GM18909 (cell line): ENCODE results near the gene HOXB6.

Experiments
- ATAC-seq: cut with Tn5 transposase; IDR thresholded peaks from one replicate; pipeline ENCODE4 v1.9.1; 2021; ENCODE audit warnings: mild to moderate bottlenecking; ENCODE audit not compliant: unreplicated experiment, poor library complexity

The HOXB6 gene

DNA sequence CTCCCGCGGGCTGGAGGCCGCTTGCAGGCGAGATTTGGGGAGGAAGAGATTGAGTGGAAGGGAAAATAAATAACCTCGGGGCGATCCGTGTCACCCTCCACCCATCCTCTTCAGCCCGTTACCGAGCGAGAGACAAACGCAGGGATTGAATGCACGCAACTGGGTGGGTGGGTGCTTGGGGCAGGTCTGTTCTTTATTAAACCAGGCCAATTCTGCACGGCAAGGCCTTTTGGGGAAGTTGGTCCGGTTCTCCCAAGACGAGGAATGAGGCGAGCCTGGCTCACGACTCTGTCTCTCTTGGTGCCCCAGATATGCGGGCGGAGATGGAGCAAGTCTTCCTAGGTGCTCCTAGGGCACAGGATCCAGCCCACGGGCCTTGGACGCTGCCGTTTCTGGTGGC, 6.4 kb upstream of the HOXB6 start:
- ATAC-seq: no peak

DNA sequence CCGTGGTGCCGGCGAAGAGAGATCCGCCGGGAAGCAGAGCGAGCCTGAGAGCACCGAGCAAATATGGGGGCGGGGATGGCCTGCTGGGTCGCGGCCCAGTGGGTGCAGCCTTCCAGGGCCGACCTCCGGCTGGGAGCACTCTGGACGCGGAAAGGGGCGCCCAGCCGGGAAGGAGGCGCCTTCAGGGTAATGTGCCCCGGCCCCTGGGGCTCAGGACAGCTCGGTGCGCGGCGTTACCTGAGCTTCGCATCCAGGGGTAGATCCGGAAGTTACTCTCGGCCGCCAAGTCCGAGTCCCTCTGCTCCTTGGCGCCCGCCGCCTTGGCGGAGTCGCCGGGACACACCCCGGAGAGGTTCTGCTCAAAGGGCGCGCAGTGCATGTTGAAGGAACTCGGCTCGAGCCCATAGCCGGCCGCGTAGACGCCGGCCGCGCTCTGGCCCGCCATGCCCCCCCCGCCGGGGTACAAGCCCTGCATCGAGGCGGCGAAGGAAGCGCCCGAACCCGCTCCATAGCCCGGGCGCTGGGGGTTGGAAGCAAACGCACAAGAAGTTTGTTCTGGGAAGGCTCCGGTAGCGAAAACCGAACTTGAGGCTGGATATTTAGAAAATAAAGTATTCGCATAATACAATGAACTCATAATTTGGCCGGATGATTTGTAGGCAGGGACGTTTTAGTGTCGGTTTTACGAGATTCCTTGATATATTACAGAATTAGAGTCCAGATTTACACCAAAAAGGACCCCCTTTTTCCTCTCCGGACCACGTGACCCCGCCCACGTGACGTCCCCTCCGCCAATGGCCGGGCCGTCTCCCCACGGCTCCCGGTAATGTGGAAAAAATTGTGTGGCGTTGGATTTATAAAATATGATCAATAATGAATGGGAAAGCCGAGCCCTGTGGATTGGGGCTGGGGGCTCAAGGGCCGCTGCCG, 5.8 kb upstream of the HOXB6 start, which contains the start of gene HOXB7:
Gene HOXB7, minus strand, starts transcription at position 736 of the 930 bp plus-strand sequence. Its CDS starts 99 bp downstream, at position 637.
- no peak for ATAC-seq

- no peak for ATAC-seq
Observed at GRCh38 chr17:48609759-48610281, 5.0 kb upstream of the HOXB6 start.

DNA sequence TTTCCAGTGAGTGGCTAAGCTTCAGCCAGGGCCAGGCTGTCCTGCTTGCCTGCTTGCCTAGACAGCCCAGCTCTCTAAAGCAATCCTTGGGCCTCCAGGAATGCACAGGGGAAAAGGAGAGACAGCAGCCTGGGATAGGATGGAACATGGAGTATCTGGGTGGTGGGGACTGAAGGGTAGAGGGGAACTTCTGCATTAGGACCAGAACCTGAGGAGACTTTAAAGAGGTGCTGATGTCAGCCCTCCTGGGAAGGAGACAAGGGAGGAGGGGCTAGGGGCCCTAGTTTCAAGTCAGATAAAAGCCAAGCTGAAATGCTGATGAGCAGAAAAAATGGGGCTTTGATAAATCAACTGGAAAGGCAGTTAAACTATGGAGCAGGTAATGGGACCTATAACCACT, 4.2 kb upstream of the HOXB6 start:
- ATAC-seq: no peak

DNA sequence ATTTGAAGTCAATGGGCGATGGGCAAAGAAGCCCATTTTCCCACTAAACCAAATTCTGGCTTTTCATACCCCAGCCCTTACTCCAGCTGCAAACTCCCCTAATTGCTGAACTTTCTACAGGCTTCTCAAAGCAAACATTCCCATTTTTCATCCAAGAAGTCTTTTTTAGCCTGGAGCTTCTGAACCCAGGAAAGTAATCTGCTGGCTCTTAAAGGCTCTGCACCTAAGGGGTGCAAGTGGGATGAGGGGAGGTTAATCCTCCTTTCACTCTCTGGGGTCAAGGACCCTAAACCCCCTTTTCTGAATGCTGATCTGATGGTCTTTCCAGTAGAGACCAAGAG, 3.7 kb upstream of the HOXB6 start:
- ATAC-seq: no peak

DNA sequence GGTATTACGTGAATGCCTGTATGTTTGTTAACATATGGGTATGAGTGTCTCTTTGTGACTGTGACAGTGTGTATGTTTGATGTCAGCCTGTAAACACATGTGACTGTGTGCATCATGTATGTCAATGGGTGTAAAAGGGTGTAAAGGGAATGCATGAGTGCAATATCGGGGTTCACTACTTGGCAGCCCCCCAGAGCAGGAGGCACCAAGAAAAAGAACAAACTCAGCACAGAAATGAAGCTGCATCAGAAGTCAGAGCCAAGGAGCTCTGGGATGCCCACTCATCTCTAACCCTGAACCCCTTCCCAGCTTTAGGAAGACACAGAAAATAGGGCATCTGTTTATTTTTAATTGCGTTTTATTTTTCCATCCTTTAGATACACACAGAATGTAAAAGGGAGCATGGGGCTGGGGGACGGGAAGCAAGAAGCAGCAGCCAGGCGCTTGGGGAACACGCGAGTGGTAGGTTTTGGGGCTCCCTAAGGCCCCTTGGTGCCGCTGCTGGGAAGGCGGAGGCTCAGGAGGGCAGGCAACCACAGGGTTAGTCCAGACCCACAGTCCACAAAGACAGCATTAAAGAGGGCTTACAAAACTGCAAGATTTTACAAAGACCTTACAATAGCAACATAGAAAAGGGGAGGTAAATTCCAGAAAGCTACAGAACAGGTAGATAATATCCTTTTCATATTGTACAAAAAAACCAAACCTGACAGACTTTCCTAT, 2.3 kb upstream of the HOXB6 start:
- ATAC-seq: no peak

GRCh38 chr17:48605991-48606891, 1.5 kb upstream of the HOXB6 start:
- no peak for ATAC-seq

- ATAC-seq: no peak
Observed at GRCh38 chr17:48605409-48605919, 678 bp upstream of the HOXB6 start.

DNA sequence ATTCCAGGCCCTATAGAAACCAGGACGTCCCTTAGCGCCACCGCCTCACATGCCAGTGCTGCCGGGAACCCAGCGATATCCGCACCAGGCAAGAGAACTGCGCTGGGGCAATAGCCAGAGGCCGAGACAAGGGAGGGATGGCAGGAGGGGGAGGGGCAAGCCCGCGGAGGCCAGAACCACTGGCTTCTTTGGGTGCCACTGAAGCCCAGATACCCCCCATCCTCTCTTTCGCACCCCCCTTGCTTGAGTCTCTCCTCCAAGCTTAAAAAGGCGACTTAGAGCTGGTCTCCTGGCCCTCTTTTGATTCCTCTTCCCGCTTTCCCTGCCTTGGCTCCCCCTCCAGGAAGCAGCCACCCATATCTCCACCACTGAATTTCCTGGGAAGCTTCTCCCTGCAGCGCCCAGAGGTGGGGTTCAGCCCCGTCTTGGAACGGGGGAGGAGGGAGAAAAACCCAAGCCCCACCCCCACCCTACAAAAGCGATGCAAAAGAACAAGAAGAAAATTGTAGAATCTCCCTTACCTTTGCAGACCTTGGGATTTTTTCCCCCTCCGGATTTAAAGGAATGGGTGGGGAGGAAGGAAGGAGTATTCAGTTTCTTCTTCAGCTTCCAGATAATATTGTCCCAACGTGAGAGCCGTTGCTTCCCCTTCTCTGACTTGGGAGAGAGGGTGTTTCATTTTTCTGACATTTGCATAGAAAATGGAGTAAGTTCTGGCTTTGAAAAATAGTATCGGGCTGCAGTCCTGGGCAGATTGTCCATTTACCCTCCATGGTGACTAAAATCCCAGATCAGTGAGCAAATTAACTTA, 622 bp downstream of the HOXB6 start:
- no peak for ATAC-seq

- no peak for ATAC-seq
Observed at GRCh38 chr17:48601539-48602425, 3.0 kb downstream of the HOXB6 start.

GRCh38 chr17:48601207-48601538, 3.6 kb downstream of the HOXB6 start:
- no peak for ATAC-seq

- ATAC-seq: no peak
Observed at GRCh38 chr17:48600244-48601098, 4.3 kb downstream of the HOXB6 start.

GRCh38 chr17:48599354-48599753, 5.4 kb downstream of the HOXB6 start:
- ATAC-seq: no peak

- ATAC-seq: no peak
Observed at GRCh38 chr17:48598736-48599135, 6.0 kb downstream of the HOXB6 start.

- no peak for ATAC-seq
Observed at GRCh38 chr17:48597778-48598631, 6.8 kb downstream of the HOXB6 start.

DNA sequence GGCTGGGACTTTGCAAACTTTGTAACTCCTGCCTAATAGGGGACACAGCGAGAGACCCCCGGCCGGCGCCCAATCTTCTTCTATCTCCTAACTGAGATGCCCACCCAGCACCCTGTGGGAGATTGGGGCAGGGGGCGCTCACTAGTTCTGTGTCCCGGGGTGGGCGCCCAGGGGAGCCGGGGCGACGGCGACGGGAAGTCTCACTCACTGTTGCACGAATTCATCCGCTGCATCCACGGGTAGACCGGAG, 7.3 kb downstream of the HOXB6 start:
- ATAC-seq: no peak
